Ramos (cell line): ENCODE measurements around the gene OR2T5.
"Not testable (repeated sequence)": the region's sequence is repeated elsewhere in the genome, so short reads cannot be mapped to it uniquely, and the experiment has no call there.

ENCODE experiments used
- in situ Hi-C: fragments of 300-500 bp; cut with MboI; formaldehyde crosslinking; loops from one replicate; pipeline ENCODE4 v1.14.3; 2022; ENCODE audit warnings: low sequenced_read_pairs; ENCODE audit not compliant: unreplicated experiment

The OR2T5 gene

GRCh38 chr1:248500305-248501035, 12.1 kb downstream of the OR2T5 start:
- in situ Hi-C loops, result not testable (repeated sequence)

DNA sequence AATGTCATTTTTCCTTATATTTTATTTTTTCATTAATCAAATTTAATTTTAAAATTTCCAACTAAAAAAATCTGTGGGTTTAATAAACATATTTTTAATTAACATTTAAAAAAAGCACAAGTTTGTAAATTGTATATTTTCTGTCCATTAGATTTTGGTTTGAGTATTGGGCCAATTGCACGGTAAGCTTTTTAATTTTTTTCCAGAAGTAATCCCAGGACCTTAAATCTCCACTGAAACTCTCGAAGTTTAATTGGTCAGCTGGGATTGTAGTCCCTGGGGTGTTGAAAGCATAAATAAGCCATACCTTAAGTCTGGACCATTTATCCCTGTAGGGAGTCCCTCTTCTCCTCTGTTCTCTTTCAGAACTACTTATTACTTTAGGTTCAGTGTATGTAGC, 19.4 kb downstream of the OR2T5 start, which contains the start of gene OR2G6:
OR2G6 (plus strand) TSS at position 301 of the 400 bp plus-strand sequence. CDS start 13,574 bp downstream, outside the sequence.
- in situ Hi-C loops, result not testable (repeated sequence)

- in situ Hi-C loops, result not testable (repeated sequence)
Observed at GRCh38 chr1:248510217-248510616, 21.8 kb downstream of the OR2T5 start.

DNA sequence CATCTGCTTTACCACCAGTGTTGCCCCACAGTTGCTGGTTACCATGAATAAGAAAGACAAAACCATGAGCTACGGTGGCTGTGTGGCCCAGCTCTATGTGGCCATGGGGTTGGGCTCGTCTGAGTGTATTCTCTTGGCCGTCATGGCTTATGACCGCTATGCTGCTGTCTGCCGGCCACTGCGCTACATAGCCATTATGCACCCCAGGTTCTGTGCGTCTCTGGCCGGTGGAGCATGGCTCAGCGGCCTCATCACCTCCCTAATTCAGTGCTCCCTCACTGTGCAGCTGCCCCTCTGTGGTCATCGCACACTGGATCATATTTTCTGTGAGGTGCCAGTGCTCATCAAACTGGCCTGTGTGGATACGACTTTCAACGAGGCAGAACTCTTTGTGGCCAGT, 33.5 kb downstream of the OR2T5 start:
- in situ Hi-C loops, result no loop called here

GRCh38 chr1:248537449-248537848, 49.1 kb downstream of the OR2T5 start:
- in situ Hi-C loops, result not testable (repeated sequence)
